Left ventricle myocardium superior (tissue), 1 donor: Measurements from ENCODE around the gene GRIK4. TPM values are rescaled to one million over a fixed set of nuclear protein-coding genes. Genes with fewer than 3 reads are reported as not detected.
A peak's percentile ranks its signal among the peaks of the same experiment; 100 is the strongest.

Experiments used
- ATAC-seq: fragments of 200-7000 bp; cut with Tn5 transposase; one replicate; pipeline ENCODE4 v1.9.1; 2020; ENCODE audit warnings: mild to moderate bottlenecking, moderate library complexity
- DNase-seq: peaks from one replicate; pipeline ENCODE4 v3.0.0-alpha.2; 2020
- intact Hi-C: fragments of 100-400 bp; cut with micrococcal nuclease; formaldehyde crosslinking; loops from one replicate; pipeline ENCODE4 v1.11.0; 2022
- total RNA-seq: library from RNA; stranded (reverse); fragmentation: NEBNext Ultra II Directional; extraction: Animal tissue kit (Norgen Biotek cat#: 25700); gene quantifications from one replicate; pipeline ENCODE4 v1.2.1, GENCODE V29; 2021
- donor health status: DM: no; HTN: yes; CAD: no; lungs with severe emphysema.

GRIK4 gene
- total RNA-seq, 1 donor from 2014 or later: 0.22 TPM

DNA sequence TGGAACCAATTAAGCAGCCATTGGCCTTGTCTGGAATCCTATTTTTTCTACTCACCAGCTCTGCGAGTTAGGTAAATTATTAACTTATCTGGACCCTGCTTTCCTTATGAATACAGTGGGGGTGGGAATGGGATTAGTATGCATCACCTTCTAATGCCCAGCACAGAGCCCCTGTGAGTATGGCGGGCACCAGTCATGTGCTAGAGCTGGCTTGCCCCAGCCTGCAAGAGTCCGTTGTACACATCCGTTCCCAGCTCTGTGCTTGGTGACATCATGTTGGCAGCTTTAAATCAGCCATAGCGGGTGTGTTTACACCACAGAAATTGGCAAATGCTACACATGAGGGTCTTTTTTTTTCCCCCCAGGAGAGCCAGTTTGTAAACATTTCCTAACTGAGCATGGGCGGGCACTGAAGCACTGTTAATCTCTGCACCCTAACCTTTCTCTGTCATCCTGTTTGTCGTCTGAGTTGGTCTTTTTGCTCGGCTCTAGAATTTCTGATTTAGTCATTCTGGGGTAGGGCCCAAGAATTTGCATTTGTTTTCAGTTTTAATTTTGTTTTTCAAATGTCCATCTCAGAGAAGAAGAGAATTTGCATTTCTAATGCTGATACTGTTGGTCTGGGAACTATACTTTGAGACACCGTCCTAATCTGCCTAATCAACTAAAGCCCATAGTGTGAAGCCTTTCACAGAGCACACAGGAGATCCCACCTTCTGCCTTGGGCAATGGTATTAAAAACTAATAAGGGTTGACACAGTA is 382.1 kb downstream of the GRIK4 start:
- no peak for ATAC-seq
- DNase-seq: no peak
- intact Hi-C loops: no loop called here

DNA sequence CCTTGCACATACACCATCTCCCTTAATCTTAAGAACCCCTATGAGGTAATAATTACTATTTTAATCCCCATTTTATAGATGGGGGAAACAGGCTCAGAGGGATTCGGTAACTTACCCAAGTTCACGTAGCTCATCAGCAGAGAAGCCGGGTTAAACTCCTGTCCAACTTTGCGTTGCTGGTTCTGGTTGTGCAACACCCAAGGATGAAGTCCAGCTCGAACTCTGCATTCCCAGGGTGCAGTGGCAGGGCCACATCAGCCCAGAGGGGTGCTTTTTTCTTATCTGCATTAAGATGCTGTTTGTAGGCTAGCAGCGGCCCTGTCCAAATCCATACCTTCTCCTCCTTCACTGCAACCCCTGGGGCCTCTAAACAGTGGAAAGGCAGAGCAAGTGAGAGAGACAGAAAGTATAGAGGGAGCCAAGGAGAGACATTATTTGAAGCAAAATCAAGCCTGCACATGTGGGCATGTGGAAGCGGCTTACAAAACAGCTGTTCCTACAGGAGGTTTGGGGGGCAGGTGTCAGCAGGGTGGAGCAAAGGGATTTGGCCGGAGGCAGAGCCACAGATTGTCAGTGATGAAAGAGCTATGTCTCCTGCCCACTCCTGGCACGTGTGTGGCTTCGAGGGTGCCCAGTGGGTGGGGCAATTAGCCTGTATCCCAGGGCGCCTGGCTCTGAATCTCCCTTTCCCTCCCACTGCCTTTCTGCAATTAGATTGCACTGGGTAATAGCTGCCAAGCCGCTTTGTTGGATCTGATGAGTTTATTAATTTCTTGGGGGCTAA is 382.8 kb downstream of the GRIK4 start:
- ATAC-seq: no peak
- intact Hi-C loops: no loop called here

DNA sequence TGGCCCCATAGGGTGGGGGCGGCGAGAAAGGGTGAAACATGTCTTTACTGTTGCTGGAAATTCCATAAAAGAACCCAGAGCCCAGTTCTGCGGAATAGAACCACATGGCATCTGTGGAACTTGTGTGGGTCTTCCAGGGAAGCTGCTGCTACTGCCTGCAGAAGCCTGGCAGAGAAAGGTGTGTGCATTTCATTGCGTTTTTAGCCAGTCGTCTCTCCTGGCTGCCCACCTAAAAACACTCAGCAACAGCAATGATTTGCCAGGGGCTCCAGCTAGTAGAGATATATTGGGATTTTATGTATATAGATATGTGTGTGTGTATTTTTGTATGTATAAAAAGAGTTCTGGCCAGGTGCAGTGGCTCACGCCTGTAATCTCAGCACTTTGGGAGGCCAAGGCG is 385.1 kb downstream of the GRIK4 start:
- no peak for ATAC-seq
- DNase-seq: no peak
- intact Hi-C loops: no loop called here

More for the DNA sequence above, 382.8 kb downstream of the GRIK4 start:
- DNase-seq: no peak

DNA sequence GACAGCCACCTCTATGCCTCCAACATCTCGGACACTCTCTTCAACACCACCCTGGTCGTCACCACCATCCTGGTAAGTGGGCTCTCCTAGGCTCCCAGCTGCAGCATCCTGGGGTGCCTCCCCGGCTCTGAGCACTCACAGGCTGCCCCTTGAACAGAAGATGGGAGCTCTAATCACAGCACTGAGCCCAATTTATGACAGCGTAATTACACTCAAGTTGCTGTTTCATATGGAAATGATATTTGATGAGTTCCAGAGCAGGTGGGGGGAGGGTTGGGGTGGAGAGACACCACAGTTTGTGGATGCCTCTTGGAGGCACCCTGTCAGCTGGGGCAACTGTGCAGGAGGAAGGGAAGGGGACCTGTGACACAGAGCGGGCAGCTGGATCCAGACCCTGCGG is 387.0 kb downstream of the GRIK4 start:
- intact Hi-C loops: no loop called here
- DNase-seq (no peak), ATAC-seq (no peak)

DNA sequence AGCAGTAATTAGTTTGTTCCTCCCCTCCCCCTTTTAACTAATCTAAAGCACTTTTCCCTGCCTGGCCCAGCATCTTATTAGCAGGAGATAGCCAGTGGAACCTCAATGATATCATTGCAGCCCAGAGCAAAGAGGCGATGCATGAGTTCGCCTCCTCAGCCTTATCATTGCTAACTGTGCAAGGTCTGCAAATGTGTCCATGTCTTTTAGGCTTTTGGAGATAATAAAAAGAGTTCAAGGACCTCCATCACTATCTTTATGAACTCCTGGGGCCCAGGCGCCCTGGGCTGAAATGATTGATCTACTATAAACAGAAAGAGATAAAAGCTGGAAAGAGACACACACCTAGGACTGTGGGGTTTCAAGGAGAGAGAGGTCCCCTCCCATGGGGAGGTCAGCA is 388.2 kb downstream of the GRIK4 start:
- intact Hi-C loops: no loop called here
- no peak for ATAC-seq
- DNase-seq: no peak

DNA sequence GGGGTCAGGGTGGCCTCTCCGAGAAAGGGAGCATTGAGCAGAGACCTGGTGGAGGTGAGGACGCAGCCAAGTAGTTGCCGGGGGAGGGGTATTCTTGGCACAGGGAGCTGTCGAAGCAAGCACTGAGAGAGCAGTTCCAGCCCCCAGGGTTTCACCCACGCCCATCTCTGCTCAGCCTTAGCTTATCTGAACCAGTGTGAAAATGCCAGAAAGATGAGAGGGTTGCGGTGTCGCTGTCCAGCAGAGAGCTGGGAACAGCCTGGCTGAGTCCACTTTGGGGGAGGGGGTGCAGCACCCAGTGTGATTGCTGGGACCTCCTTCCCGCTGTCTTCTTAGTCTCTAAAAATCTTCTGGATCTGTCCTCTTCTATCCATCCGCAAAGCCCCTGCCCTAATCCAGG is 389.1 kb downstream of the GRIK4 start:
- DNase-seq (no peak), ATAC-seq (no peak)
- intact Hi-C loops: no loop called here

DNA sequence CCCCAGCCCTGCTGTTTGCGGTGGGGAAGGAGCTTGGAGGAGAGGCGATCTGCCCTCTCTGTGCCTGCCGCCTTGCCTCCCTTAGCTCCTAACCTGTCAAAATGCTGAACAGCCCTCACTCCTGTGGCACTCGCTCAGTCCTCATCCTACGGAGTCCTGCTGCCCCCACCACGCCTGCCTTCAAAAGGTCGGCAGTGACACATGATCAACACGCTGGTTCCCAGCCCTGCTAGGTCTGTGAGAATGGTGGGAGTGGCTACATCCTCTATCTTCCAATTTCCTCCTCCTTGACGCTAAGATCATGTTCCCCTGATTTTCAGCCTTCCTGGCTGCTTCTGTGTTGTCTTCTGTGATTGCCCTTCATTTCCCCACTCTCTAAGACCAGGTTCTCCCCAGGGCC is 392.1 kb downstream of the GRIK4 start:
- no peak for ATAC-seq
- intact Hi-C loops: no loop called here
- no peak for DNase-seq

DNA sequence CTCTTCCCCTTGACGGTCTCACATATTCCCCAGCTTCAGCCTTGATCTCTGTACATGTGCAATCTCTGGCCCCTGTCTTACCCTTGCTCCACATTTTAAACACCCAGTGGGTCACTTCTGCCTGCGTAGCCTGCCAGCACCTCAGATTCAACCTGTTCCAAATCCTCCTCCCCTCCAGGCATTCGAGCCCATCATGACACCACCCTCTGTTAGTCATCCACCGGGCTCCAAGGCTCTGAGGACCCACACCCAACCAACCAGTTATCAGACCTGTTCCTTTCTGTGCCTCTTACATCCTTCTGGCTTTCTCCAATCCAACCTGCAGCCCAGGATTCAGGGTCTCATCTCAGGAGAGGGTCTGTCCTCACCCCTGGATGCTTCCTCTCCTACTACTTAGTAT is 392.6 kb downstream of the GRIK4 start:
- intact Hi-C loops: no loop called here
- ATAC-seq: no peak
- DNase-seq: no peak

DNA sequence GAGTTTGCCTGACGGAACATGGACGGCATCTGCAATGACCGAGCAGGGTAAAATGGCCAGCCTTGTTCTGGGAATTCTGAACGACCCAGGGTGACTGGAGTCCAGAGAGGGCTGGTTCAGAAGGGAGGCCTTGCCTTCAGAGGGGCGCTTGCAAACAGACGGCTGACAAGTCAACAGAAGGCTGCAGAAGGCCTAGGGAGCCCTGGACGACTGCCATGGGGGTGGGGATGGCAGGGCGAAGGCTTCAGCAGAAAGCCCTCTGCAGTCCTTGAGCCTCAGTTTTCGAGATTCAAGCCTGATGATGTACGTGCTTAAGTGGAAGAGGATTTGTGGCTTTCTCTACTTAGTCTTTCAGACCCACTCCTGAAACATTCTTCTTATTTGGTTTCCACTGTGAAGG is 395.2 kb downstream of the GRIK4 start:
- ATAC-seq: no peak
- intact Hi-C loops: no loop called here
- DNase-seq: no peak

DNA sequence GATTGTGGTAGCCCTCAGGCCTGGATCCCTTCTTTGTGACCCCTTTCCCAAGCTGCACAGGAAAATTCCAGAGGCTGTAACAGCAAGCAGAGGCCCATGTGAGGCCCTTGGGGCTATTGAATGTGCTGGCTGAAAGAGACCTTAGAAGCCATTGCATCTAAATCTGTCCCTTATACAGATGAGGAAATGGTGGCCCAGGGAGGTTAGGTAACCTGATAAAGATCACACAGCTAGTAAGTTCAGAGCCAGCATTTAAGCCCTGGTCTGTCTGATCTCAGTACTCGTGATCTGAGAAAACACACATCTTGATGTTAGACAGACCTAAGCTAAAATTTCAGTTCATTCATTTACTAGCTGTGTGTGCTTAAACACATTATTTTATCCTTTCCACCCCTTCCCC is 396.4 kb downstream of the GRIK4 start:
- no peak for DNase-seq
- no peak for ATAC-seq
- intact Hi-C loops: no loop called here

DNA sequence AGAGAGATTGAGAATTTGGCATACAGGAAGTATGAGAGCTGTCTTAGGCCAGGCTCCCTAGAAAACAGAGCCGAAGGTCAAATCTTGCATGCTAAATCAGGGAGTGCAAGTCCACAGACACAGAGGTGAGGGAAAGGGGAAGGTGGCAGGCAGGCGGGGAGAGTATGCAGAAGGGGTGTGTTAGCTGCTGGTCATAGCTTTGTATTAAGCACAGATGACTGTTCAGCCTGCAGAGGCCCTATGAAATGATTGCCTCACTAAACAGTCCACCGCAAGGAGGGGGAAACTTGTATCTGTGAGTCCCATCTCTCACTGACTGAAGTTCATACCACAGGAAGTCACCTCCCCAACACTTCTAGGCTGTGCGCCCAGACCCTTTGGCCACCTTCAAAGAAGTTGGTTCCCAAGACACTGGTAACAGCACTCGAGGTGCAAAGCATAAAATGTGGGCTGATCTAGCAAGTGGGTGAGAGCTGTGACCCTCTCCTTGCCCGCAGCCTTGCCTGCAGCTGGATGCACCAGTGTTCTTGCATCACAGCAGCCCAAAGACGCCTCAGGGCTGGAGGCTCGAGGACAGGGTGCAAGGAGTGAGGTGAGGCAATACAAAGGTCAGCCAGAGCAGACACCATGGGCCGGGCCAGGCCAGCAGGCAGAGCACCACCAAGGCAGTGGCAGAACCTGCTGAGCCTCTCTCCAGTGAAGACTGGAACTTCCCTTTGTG is 397.1 kb downstream of the GRIK4 start:
- DNase-seq (no peak), ATAC-seq (peak; percentile 14)
- intact Hi-C loops: no loop called here

DNA sequence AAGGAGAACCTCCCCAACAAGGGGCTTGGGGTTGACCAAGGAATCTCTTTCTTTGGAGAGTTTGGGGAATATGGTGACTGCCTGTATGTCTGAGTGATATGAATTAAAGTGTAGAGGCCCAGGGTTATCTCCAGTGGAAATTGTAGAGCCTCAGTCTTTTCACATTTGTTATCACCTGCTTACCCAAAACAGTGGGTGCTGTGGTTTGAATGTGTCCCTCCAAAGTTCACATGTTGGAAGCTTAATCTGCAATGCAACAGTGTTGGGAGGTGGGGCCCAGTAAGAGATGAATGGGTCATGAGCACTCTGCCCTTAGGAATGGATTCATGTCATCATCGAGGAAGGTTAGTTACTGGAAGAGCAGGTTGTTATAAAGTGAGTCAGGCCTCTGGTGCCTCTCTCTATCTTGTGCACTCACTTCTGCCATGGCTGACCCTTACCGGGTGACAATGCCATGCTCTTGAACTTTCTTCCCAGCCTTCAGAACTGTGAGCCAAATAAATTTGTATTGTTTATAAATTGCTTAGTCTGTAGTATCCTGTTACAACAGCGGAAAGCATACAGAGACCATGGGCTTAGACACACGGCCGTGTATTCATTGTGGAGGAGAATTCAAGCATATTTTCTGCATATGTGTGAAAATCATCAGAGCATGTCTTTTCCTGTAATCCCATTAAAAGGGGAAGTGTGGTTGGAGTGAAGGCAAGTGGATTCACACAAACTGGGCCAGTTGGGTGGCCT is 398.3 kb downstream of the GRIK4 start:
- no peak for ATAC-seq
- intact Hi-C loops: no loop called here

DNA sequence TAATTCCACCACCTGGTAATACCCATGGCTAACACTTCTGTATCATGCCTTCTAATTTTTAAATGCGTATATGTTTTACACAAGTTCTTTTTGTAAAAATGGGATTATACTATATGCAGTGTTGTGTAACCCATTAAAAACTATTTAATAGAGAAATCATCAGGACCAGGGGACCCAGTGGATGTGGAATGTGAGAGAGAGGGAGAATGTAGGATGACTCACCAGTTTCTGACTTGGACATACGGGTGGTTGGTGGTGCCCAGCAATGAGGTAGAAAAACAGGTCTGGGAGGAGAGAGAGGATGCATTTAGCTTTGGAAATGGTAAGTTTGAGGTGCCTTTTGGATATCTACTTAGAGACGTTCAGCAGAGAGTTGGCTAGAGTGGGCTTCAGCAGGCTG is 400.4 kb downstream of the GRIK4 start:
- intact Hi-C loops: no loop called here
- DNase-seq: no peak
- ATAC-seq: no peak

More for the DNA sequence above, 398.3 kb downstream of the GRIK4 start:
- DNase-seq: no peak

DNA sequence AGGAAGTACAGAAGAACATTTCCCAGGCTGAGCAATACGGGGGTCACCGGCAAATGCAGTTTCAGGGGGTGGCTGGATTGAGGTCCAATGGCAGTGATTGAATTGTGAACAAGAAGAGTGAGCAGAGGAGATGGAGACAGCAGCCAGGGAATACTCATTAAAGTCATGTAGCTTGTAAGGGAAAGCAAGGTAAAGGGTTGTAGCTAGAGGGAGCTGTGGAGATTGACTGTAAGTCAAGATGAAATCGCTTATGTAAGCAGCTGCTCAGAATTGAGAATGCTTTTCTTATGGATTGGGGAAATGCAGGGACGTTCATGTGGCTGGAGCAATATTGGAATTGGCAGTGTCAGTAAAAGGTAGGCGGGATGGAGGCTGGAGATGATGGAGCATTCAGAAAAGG is 401.0 kb downstream of the GRIK4 start:
- ATAC-seq: peak; percentile 33

DNA sequence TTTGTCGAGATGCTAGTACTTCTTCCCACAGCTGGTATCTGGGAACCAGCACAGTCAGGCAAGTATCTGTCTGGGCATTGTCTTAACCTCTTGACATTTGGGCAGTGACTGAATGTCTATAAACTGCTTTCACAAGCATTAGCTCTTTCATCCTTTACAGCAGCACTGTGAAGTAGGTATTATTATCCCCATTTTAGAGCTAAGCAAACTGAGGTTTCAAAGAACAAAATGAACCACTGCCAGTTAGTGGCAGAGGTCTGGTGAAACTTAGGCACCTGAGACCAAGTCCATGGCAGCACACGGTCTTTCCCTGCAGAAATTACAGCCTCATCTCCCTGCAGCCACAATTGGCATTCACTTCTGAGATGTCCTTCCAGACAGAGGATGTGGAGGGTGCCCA is 401.4 kb downstream of the GRIK4 start:
- no peak for DNase-seq
- intact Hi-C loops: no loop called here
- ATAC-seq: no peak

More for the DNA sequence above, 401.0 kb downstream of the GRIK4 start:
- DNase-seq: no peak
- intact Hi-C loops: no loop called here

DNA sequence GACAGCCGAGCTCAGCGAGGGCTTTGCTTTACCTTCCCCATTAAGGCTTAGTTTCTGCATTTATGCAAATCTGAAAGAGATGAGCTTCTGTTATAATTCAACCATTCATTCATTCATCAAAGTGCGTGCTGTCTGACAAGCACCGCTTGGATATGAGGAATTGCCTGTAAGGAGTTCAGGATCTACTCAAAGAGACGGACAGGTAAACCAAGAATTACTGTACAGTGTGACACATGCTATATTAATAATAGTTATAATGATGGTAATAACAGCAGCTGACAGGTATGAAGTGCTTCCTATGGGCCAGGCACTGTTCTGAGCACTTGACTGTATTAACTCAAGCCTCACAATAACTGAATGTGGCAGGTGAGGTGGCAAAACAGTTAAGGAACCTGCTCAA is 402.5 kb downstream of the GRIK4 start:
- DNase-seq (no peak), ATAC-seq (no peak)
- intact Hi-C loops: no loop called here

DNA sequence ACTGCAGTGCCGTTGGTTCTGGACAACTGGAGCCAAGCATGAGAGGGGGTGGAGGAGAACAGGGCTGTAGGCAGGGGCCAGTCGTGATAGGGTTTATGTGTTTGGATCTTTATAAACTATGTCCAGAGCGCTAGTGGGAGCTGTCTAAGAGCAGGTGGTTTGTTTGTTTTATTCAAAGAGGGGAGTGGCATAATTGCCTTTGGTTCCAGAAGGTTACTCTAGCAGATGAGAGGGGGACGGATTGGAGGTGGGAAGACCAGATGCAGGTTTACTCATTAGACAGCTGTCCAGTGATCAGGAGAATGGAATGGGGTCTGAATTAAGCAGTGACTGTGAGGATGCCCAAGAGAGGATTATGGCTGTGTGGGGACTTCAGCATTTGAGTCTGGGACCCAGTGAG is 403.1 kb downstream of the GRIK4 start:
- no peak for DNase-seq
- no peak for ATAC-seq
- intact Hi-C loops: no loop called here

DNA sequence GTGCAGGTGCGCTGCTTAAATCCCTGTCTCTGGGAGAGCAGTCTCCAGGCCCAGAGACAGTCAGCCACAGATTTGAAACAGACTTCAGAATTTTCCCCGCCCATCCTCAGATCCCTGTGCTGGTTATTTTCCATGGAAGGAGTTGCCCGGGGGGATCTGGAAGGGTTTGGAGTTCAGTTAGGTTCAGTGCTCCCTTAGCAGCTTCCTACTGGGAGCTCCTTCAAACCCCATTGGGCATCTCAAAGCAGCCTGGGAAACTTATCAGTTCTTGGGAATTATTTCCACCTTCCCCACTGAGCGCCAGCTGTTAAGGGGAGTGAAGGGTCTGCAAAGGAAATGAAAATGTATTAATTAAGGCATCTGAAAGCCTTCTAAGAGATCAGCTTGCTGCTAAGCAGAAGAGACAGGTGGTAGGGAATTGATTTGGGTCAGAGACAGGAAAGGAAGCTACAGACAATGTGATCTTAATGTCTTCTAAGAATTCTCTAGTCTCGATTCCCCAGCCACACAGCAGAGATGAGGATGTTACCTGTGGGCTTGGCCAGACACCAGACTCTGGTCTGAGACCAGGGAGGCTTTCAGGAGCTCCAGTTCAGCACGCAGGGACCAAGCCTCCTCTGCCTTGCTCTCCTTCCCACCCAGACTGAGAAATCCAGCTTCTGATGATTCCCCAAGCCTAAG is 406.2 kb downstream of the GRIK4 start:
- DNase-seq (no peak), ATAC-seq (no peak)
- intact Hi-C loops: no loop called here

DNA sequence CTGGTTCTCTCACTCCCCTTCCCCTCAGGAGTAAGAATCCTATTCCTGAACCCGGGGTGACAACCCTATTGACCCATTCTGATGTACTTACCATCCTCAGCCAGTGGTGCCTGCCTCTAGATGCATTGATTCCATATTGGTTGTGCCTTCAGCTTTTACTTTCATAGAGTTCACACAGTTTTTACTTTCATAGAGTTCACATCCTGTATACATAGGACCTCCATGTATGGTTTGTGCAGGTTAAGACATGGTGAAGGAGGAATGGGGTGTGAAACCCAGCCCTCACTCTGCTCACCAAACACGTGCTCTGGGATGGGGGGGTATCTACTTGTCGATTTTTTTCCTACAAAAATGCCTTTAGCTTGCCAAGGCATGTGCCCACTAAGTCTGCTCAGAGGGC is 406.7 kb downstream of the GRIK4 start:
- no peak for ATAC-seq
- intact Hi-C loops: no loop called here
- DNase-seq: no peak
